ENCODE results near the gene CMSS1. TPM values are rescaled to one million over a fixed set of nuclear protein-coding genes. Genes with fewer than 3 reads are reported as not detected.

Gene CMSS1
- total and polyA plus RNA-seq, 4 experiments from 2014 or later, result 18.3 to 29.4 (median 21.9) TPM

- peak overlapping the region in 3 of 7 donors; percentile 12 to 63 (median 23) for H3K27ac Mint-ChIP-seq
- H3K4me1 ChIP-seq (ENCODE audit: insufficient read depth, low read length), result peaks cover 28% of the 10 kb centered on the region
- no peak overlapping the region for H3K4me3 Mint-ChIP-seq
- H3K27ac ChIP-seq (ENCODE audit: low read depth, low read length), result no peak overlapping the region
- H3K36me3 Mint-ChIP-seq, result peaks cover 0 to 3% of the 10 kb centered on the region in 2 donors
- H3K9me3 Mint-ChIP-seq, result no peaks in the 10 kb centered on the region
- no peak for DNase-seq
- CTCF ChIA-PET (ENCODE audit: partially characterized antibody), result interaction anchor here (1.2 kb wide), 1 partner anchor 39 kb away, joined by 3 read pairs; no protein-coding TSS in a partner anchor
- H3K36me3 ChIP-seq (ENCODE audit: insufficient read depth, low read length), result no peaks in the 10 kb centered on the region
- no peaks in the 10 kb centered on the region for H3K27me3 Mint-ChIP-seq
- peaks cover 22 to 37% (median 26%) of the 10 kb centered on the region in 4 donors for H3K4me1 Mint-ChIP-seq
- H3K27me3 ChIP-seq (ENCODE audit: insufficient read depth, low read length), result no peaks in the 10 kb centered on the region
- no peaks in the 10 kb centered on the region for H3K9me3 ChIP-seq (ENCODE audit: control insufficient read depth in 1 of 2, low read length in 2 of 2)
- POLR2A ChIA-PET (ENCODE audit: partially characterized antibody), result interaction anchor here (0.6 kb wide), 1 partner anchor 20 kb away, joined by 4 read pairs; no protein-coding TSS in a partner anchor
- H3K4me3 ChIP-seq (ENCODE audit: low read length in 2 of 2), result no peak overlapping the region
- intact Hi-C loops (cut with micrococcal nuclease), result no loop called here
Observed at GRCh38 chr3:99867594-99868310, 50.1 kb downstream of the CMSS1 start.

GRCh38 chr3:99868311-99868646 is 50.6 kb downstream of the CMSS1 start:
- DNase-seq, result peak in 2 of 5 donors; percentile 15 to 37
- peak overlapping the region in 1 of 7 donors; percentile 63 for H3K27ac Mint-ChIP-seq
- intact Hi-C loops (cut with micrococcal nuclease), result no loop called here
- no peak overlapping the region for H3K4me3 ChIP-seq (ENCODE audit: low read length in 2 of 2)
- H3K9me3 Mint-ChIP-seq, result no peaks in the 10 kb centered on the region
- no peaks in the 10 kb centered on the region for H3K9me3 ChIP-seq (ENCODE audit: control insufficient read depth in 1 of 2, low read length in 2 of 2)
- no peaks in the 10 kb centered on the region for H3K27me3 ChIP-seq (ENCODE audit: insufficient read depth, low read length)
- H3K4me1 Mint-ChIP-seq, result peaks cover 20 to 37% (median 26%) of the 10 kb centered on the region in 4 donors
- H3K36me3 Mint-ChIP-seq, result no peaks in the 10 kb centered on the region
- no peak overlapping the region for H3K27ac ChIP-seq (ENCODE audit: low read depth, low read length)
- POLR2A ChIA-PET (ENCODE audit: partially characterized antibody), result no interaction called here
- no peaks in the 10 kb centered on the region for H3K27me3 Mint-ChIP-seq
- H3K4me3 Mint-ChIP-seq, result no peak overlapping the region
- CTCF ChIA-PET (ENCODE audit: partially characterized antibody), result interaction anchor here (1.1 to 1.2 kb wide), 2 partner anchors 36 to 39 kb away, joined by 3 to 4 read pairs; no protein-coding TSS in a partner anchor
- peaks cover 28% of the 10 kb centered on the region for H3K4me1 ChIP-seq (ENCODE audit: insufficient read depth, low read length)
- no peaks in the 10 kb centered on the region for H3K36me3 ChIP-seq (ENCODE audit: insufficient read depth, low read length)

GRCh38 chr3:99869621-99870020 is 52.0 kb downstream of the CMSS1 start:
- CTCF ChIA-PET (ENCODE audit: partially characterized antibody), result interaction anchor here (1.0 to 1.3 kb wide), 2 partner anchors 38 to 62 kb away, joined by 4 to 6 read pairs; no protein-coding TSS in a partner anchor
- Mint-ChIP-seq H3K9me3 (no peaks in the 10 kb centered on the region), H3K36me3 (no peaks in the 10 kb centered on the region), H3K4me1 (peaks cover 20 to 37% (median 26%) of the 10 kb centered on the region in 4 donors), H3K4me3 (no peak overlapping the region), H3K27ac (no peak overlapping the region), H3K27me3 (no peaks in the 10 kb centered on the region)
- Histone ChIP-seq H3K27me3 (ENCODE audit: insufficient read depth, low read length) (no peaks in the 10 kb centered on the region), H3K9me3 (ENCODE audit: control insufficient read depth in 1 of 2, low read length in 2 of 2) (no peaks in the 10 kb centered on the region), H3K27ac (ENCODE audit: low read depth, low read length) (no peak overlapping the region), H3K36me3 (ENCODE audit: insufficient read depth, low read length) (no peaks in the 10 kb centered on the region), H3K4me3 (ENCODE audit: low read length in 2 of 2) (no peak overlapping the region), H3K4me1 (ENCODE audit: insufficient read depth, low read length) (peaks cover 29% of the 10 kb centered on the region)
- POLR2A ChIA-PET (ENCODE audit: partially characterized antibody), result no interaction called here
- intact Hi-C loops (cut with micrococcal nuclease), result no loop called here
- no peak for DNase-seq

- H3K4me1 Mint-ChIP-seq, result peaks cover 22 to 37% (median 30%) of the 10 kb centered on the region in 4 donors
- no peak overlapping the region for H3K27ac Mint-ChIP-seq
- no peaks in the 10 kb centered on the region for H3K27me3 ChIP-seq (ENCODE audit: insufficient read depth, low read length)
- ChIA-PET POLR2A (ENCODE audit: partially characterized antibody) (no interaction called here), CTCF (ENCODE audit: partially characterized antibody) (interaction anchor here (0.9 to 1.3 kb wide), 3 partner anchors 39 to 64 kb away, joined by 3 to 6 read pairs (median 4); no protein-coding TSS in a partner anchor)
- H3K4me3 ChIP-seq (ENCODE audit: low read length in 2 of 2), result no peak overlapping the region
- H3K4me1 ChIP-seq (ENCODE audit: insufficient read depth, low read length), result peaks cover 40% of the 10 kb centered on the region
- no peaks in the 10 kb centered on the region for H3K9me3 ChIP-seq (ENCODE audit: control insufficient read depth in 1 of 2, low read length in 2 of 2)
- no peak for DNase-seq
- H3K9me3 Mint-ChIP-seq, result no peaks in the 10 kb centered on the region
- no peak overlapping the region for H3K27ac ChIP-seq (ENCODE audit: low read depth, low read length)
- H3K36me3 Mint-ChIP-seq, result no peaks in the 10 kb centered on the region
- H3K4me3 Mint-ChIP-seq, result no peak overlapping the region
- H3K27me3 Mint-ChIP-seq, result no peaks in the 10 kb centered on the region
- intact Hi-C loops (cut with micrococcal nuclease), result no loop called here
- H3K36me3 ChIP-seq (ENCODE audit: insufficient read depth, low read length), result no peaks in the 10 kb centered on the region
Observed at GRCh38 chr3:99870712-99871111, 53.0 kb downstream of the CMSS1 start.

GRCh38 chr3:99871231-99872045 is 53.8 kb downstream of the CMSS1 start:
- no peaks in the 10 kb centered on the region for H3K27me3 Mint-ChIP-seq
- H3K4me1 Mint-ChIP-seq, result peaks cover 18 to 32% (median 25%) of the 10 kb centered on the region in 4 donors
- POLR2A ChIA-PET (ENCODE audit: partially characterized antibody), result no interaction called here

GRCh38 chr3:99872923-99873254 is 55.2 kb downstream of the CMSS1 start:
- H3K36me3 ChIP-seq (ENCODE audit: insufficient read depth, low read length), result no peaks in the 10 kb centered on the region
- CTCF ChIA-PET (ENCODE audit: partially characterized antibody), result no interaction called here
- H3K27me3 ChIP-seq (ENCODE audit: insufficient read depth, low read length), result no peaks in the 10 kb centered on the region
- H3K9me3 ChIP-seq (ENCODE audit: control insufficient read depth in 1 of 2, low read length in 2 of 2), result no peaks in the 10 kb centered on the region
- Mint-ChIP-seq H3K4me1 (peaks cover 9 to 25% (median 15%) of the 10 kb centered on the region in 4 donors), H3K27me3 (no peaks in the 10 kb centered on the region), H3K36me3 (no peaks in the 10 kb centered on the region), H3K27ac (no peak overlapping the region), H3K4me3 (no peak overlapping the region), H3K9me3 (no peaks in the 10 kb centered on the region)
- H3K4me1 ChIP-seq (ENCODE audit: insufficient read depth, low read length), result peaks cover 24% of the 10 kb centered on the region
- no peak for DNase-seq
- POLR2A ChIA-PET (ENCODE audit: partially characterized antibody), result no interaction called here
- no peak overlapping the region for H3K27ac ChIP-seq (ENCODE audit: low read depth, low read length)
- no peak overlapping the region for H3K4me3 ChIP-seq (ENCODE audit: low read length in 2 of 2)
- intact Hi-C loops (cut with micrococcal nuclease), result no loop called here

More at GRCh38 chr3:99871231-99872045, 53.8 kb downstream of the CMSS1 start:
- no peak overlapping the region for H3K4me3 Mint-ChIP-seq
- CTCF ChIA-PET (ENCODE audit: partially characterized antibody), result no interaction called here
- no peaks in the 10 kb centered on the region for H3K27me3 ChIP-seq (ENCODE audit: insufficient read depth, low read length)
- peak overlapping the region in 1 of 7 donors; percentile 27 for H3K27ac Mint-ChIP-seq
- no peaks in the 10 kb centered on the region for H3K36me3 Mint-ChIP-seq
- peaks cover 39% of the 10 kb centered on the region for H3K4me1 ChIP-seq (ENCODE audit: insufficient read depth, low read length)
- intact Hi-C loops (cut with micrococcal nuclease), result no loop called here
- H3K4me3 ChIP-seq (ENCODE audit: low read length in 2 of 2), result no peak overlapping the region
- no peak overlapping the region for H3K27ac ChIP-seq (ENCODE audit: low read depth, low read length)
- H3K36me3 ChIP-seq (ENCODE audit: insufficient read depth, low read length), result no peaks in the 10 kb centered on the region
- no peak for DNase-seq
- no peaks in the 10 kb centered on the region for H3K9me3 ChIP-seq (ENCODE audit: control insufficient read depth in 1 of 2, low read length in 2 of 2)
- H3K9me3 Mint-ChIP-seq, result no peaks in the 10 kb centered on the region

Data from CD4-positive, alpha-beta memory T cell (primary cell).